Coronary artery (tissue), 2 donors: ENCODE data around the gene NPEPL1.

Source experiments
- DNase-seq: peaks from one replicate; pipeline ENCODE4 v3.0.0-alpha.2; 2017; ENCODE audit warnings: low spot score
- H3K27ac ChIP-seq, 2 donors: fragments of 200-600 bp; sonication (generic); one replicate each; pipeline ENCODE4 v1.5.1; 2016 to 2019
- H3K4me3 ChIP-seq: fragments of 200-600 bp; sonication (generic); 2 replicates; pipeline ENCODE4 v1.5.1; 2016; ENCODE audit warnings: mild to moderate bottlenecking, moderate library complexity
- TF ChIP-seq, protein P1 (sequence below): fragments of 200-600 bp; sonication (generic); IDR thresholded peaks from one replicate; pipeline ENCODE4 v1.5.1; 2019; ENCODE audit warnings: antibody characterized with exemption

NPEPL1 gene

GRCh38 chr20:58716476-58717277 lies 24.1 kb downstream of the NPEPL1 start:
- Histone ChIP-seq H3K4me3 (no peak overlapping the region), H3K27ac (no peak overlapping the region)
- peak; percentile 67 for DNase-seq
- TF ChIP-seq, protein P1, sequence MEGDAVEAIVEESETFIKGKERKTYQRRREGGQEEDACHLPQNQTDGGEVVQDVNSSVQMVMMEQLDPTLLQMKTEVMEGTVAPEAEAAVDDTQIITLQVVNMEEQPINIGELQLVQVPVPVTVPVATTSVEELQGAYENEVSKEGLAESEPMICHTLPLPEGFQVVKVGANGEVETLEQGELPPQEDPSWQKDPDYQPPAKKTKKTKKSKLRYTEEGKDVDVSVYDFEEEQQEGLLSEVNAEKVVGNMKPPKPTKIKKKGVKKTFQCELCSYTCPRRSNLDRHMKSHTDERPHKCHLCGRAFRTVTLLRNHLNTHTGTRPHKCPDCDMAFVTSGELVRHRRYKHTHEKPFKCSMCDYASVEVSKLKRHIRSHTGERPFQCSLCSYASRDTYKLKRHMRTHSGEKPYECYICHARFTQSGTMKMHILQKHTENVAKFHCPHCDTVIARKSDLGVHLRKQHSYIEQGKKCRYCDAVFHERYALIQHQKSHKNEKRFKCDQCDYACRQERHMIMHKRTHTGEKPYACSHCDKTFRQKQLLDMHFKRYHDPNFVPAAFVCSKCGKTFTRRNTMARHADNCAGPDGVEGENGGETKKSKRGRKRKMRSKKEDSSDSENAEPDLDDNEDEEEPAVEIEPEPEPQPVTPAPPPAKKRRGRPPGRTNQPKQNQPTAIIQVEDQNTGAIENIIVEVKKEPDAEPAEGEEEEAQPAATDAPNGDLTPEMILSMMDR: no peak

- Histone ChIP-seq H3K27ac (no peak overlapping the region), H3K4me3 (no peak overlapping the region)
- peak; percentile 55 for DNase-seq
- TF ChIP-seq, protein P1: no peak
Measured at GRCh38 chr20:58717278-58718091, 24.9 kb downstream of the NPEPL1 start.

DNA sequence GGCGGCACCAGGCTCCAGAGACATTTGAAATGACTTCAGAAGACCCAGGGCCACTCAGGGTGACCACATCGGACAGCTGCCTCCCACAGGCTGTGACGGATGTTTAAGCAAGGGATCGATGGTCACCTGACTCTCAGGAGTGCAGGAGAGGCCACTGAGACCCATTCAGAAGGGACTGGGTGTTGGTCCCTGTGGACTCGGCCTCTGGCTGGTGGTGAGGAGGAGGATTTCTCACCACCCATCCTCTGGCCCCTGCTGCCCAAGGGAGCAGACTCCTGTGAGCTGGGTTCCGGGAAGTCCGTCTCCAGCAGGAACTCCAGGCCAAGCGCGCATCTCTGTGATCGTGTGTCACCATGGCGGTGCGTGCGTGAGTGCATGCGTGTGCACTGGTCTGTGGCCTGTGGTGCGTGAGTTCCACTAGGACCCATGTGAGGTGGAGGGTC lies 25.5 kb downstream of the NPEPL1 start:
- DNase-seq: peak; percentile 64
- no peak overlapping the region for H3K27ac ChIP-seq
- TF ChIP-seq, protein P1: no peak

DNA sequence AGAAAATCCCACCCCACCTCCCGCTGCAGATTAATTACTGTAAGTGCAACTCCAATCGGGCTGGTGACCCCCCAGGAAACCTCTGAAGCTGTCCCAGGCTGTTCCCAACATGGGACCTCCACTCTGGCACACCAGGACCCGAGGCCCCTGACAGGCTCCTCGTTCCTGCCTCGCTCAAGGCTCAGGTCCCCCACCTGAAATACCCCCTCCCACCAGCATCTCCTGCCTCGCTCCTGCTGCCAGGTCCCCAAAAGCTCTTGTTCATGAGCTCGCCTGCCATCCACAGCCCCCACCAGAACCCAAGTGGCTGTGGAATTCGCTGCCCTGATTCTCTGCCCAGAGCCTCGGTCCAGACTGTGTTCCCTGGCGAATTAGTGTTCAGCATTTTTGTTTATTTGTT lies 26.1 kb downstream of the NPEPL1 start:
- TF ChIP-seq, protein P1: no peak
- no peak for DNase-seq
- H3K4me3 ChIP-seq: no peak overlapping the region
- H3K27ac ChIP-seq: no peak overlapping the region

More for the DNA sequence above, 25.5 kb downstream of the NPEPL1 start:
- no peak overlapping the region for H3K4me3 ChIP-seq

DNA sequence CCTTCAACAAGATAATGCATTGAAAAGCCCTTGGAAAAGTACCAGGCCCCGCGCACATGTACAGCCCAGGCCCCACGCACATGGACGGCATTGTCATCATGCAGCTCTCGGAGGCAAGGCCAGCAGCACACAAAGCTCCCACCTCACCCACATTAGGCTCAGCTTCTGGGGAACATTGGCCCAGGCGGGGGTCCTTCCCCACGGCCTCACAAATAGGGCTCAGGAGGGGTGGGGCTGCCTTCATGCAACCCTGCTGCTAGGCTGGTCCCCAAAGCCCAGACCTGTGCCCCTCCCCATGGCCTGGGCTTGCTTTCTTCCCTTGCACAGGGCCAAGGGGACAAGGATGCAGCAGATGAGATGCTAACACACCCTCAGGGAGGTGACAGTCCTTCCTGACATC lies 26.7 kb downstream of the NPEPL1 start:
- DNase-seq: peak; percentile 69
- TF ChIP-seq, protein P1: no peak
- no peak overlapping the region for H3K27ac ChIP-seq

GRCh38 chr20:58719971-58720371 lies 27.4 kb downstream of the NPEPL1 start:
- Histone ChIP-seq H3K4me3 (no peak overlapping the region), H3K27ac (no peak overlapping the region)
- TF ChIP-seq, protein P1: no peak
- no peak for DNase-seq

More for the DNA sequence above, 26.7 kb downstream of the NPEPL1 start:
- H3K4me3 ChIP-seq: no peak overlapping the region
